Common myeloid progenitor, CD34-positive (primary cell): ENCODE data around the gene KREMEN1.

Experiments
- CTCF ChIA-PET: fragments of 350-600 bp; sonication (Branson Sonifier 250); formaldehyde crosslinking; loops from one replicate; lab custom pipeline; 2021; ENCODE audit warnings: antibody characterized with exemption; lab: Charles Lee
- POLR2A ChIA-PET: fragments of 350-600 bp; sonication (Branson Sonifier 250); formaldehyde crosslinking; loops from one replicate; lab custom pipeline; 2021; ENCODE audit warnings: antibody characterized with exemption; lab: Charles Lee
- DNase-seq, 3 donors: peaks; one replicate each; pipeline versions ENCODE4 v3.0.0 to v3.0.0-alpha.2; 2013
- H3K27ac ChIP-seq, 2 experiments: 1 replicate in 1 of 2; 2 replicates in 1 of 2; pipeline ENCODE4 v1.7.0; 2013; ENCODE audit warnings: inconsistent platforms in 2 of 2, low read length in 2 of 2, mild to moderate bottlenecking in 2 of 2, low read depth in 1 of 2, moderate library complexity in 1 of 2; ENCODE audit not compliant: severe bottlenecking in 2 of 2, insufficient read depth in 1 of 2, poor library complexity in 1 of 2
- H3K27me3 ChIP-seq, 5 experiments: replicated peaks in 2 of 5; 1 replicate in 3 of 5; 2 replicates in 2 of 5; pipeline versions ENCODE4 v1.6.1 to v1.7.0; 2013; ENCODE audit warnings: low read length in 4 of 5, mild to moderate bottlenecking in 2 of 5, moderate library complexity in 2 of 5, inconsistent platforms in 1 of 5; ENCODE audit not compliant: insufficient read depth in 5 of 5, control insufficient read depth in 4 of 5
- H3K36me3 ChIP-seq, 4 experiments: 1 replicate in 2 of 4; 2 replicates in 2 of 4; pipeline versions ENCODE4 v1.6.1 to v1.7.0; 2013; ENCODE audit warnings: low read length in 3 of 4, control low read depth in 1 of 4, mild to moderate bottlenecking in 1 of 4; ENCODE audit not compliant: control insufficient read depth in 4 of 4, insufficient read depth in 4 of 4
- H3K4me1 ChIP-seq, 4 experiments: 1 replicate in 3 of 4; 2 replicates in 1 of 4; pipeline versions ENCODE4 v1.6.1 to v1.7.1; 2013; ENCODE audit warnings: low read length in 3 of 4, mild to moderate bottlenecking in 3 of 4, control low read depth in 1 of 4, inconsistent platforms in 1 of 4, moderate library complexity in 1 of 4; ENCODE audit not compliant: control insufficient read depth in 4 of 4, insufficient read depth in 4 of 4; ENCODE audit errors: control extremely low read depth in 1 of 4
- H3K4me3 ChIP-seq, 7 experiments: 1 replicate in 4 of 7; 2 replicates in 3 of 7; pipeline versions ENCODE4 v1.5.1 to v1.7.0; 2013; ENCODE audit warnings: mild to moderate bottlenecking in 7 of 7, low read length in 6 of 7, moderate library complexity in 6 of 7, inconsistent platforms in 2 of 7, low read depth in 2 of 7, control low read depth in 1 of 7; ENCODE audit not compliant: insufficient read depth in 4 of 7, control insufficient read depth in 1 of 7; ENCODE audit errors: extremely low read depth in 1 of 7
- H3K9me3 ChIP-seq, 5 experiments: 1 replicate in 4 of 5; 2 replicates in 1 of 5; pipeline versions ENCODE4 v1.6.1 to v1.7.1; 2013; ENCODE audit warnings: low read length in 4 of 5, mild to moderate bottlenecking in 2 of 5, inconsistent platforms in 1 of 5, low read depth in 1 of 5, moderate library complexity in 1 of 5; ENCODE audit not compliant: control insufficient read depth in 4 of 5, insufficient read depth in 2 of 5; ENCODE audit errors: control extremely low read depth in 1 of 5
- WGBS: methylation state at CpG from one replicate; pipeline ENCODE4 v1.1.5; 2013; ENCODE audit not compliant: insufficient coverage; 5-methylcytosine and 5-hydroxymethylcytosine counted together

Gene KREMEN1

GRCh38 chr22:29214232-29214631 is 141.4 kb downstream of the KREMEN1 start:
- POLR2A ChIA-PET, result no interaction called here
- H3K36me3 ChIP-seq, result peaks cover 11 to 80% (median 52%) of the 10 kb centered on the region in 4 experiments
- H3K4me1 ChIP-seq, result peaks cover 0 to 37% (median 14%) of the 10 kb centered on the region in 4 experiments
- H3K9me3 ChIP-seq, result no peaks in the 10 kb centered on the region
- 93% methylated on average over 6 of the region's 6 CpGs for WGBS
- CTCF ChIA-PET, result interaction anchor here (1.5 to 7.0 kb wide), 2 partner anchors 10 to 31 kb away, joined by 7 to 52 read pairs; partner anchors contain the start of gene EMID1
- no peak overlapping the region for H3K4me3 ChIP-seq
- no peak overlapping the region for H3K27ac ChIP-seq
- DNase-seq, result no peak
- no peaks in the 10 kb centered on the region for H3K27me3 ChIP-seq

GRCh38 chr22:29215012-29215860 is 142.4 kb downstream of the KREMEN1 start:
- H3K36me3 ChIP-seq, result peaks cover 11 to 86% (median 52%) of the 10 kb centered on the region in 4 experiments
- no peaks in the 10 kb centered on the region for H3K27me3 ChIP-seq
- H3K4me3 ChIP-seq, result no peak overlapping the region
- no peaks in the 10 kb centered on the region for H3K9me3 ChIP-seq
- 95% methylated on average over 14 of the region's 14 CpGs for WGBS
- H3K27ac ChIP-seq, result no peak overlapping the region
- no peak for DNase-seq
- ChIA-PET CTCF (interaction anchor here (0.6 to 7.0 kb wide), 2 partner anchors 11 to 32 kb away, joined by 3 to 52 read pairs; partner anchors contain the start of gene EMID1), POLR2A (no interaction called here)
- peaks cover 0 to 28% (median 8%) of the 10 kb centered on the region in 4 experiments for H3K4me1 ChIP-seq

GRCh38 chr22:29216011-29216872 is 143.4 kb downstream of the KREMEN1 start:
- CTCF ChIA-PET, result interaction anchor here (0.9 to 7.0 kb wide), 4 partner anchors 12 to 62 kb away, joined by 3 to 52 read pairs (median 5); partner anchors contain the start of gene EMID1
- H3K27ac ChIP-seq, result no peak overlapping the region

GRCh38 chr22:29216873-29217666 is 144.2 kb downstream of the KREMEN1 start:
- Histone ChIP-seq H3K4me3 (no peak overlapping the region), H3K9me3 (no peaks in the 10 kb centered on the region), H3K27me3 (no peaks in the 10 kb centered on the region), H3K4me1 (peaks cover 0 to 16% (median 7%) of the 10 kb centered on the region in 4 experiments), H3K36me3 (peaks cover 6 to 77% (median 42%) of the 10 kb centered on the region in 4 experiments), H3K27ac (no peak overlapping the region)
- WGBS, result 73% methylated on average over 14 of the region's 14 CpGs
- POLR2A ChIA-PET, result interaction anchor here (0.6 to 1.4 kb wide), 2 partner anchors 11 to 419 kb away, joined by 3 to 5 read pairs; no protein-coding TSS in a partner anchor
- CTCF ChIA-PET, result interaction anchor here (0.8 to 7.0 kb wide), 6 partner anchors 13 to 63 kb away, joined by 3 to 52 read pairs (median 4); partner anchors contain the start of gene EMID1
- DNase-seq, result peak in 2 of 3 donors; percentile 89 to 90

More at GRCh38 chr22:29216011-29216872, 143.4 kb downstream of the KREMEN1 start:
- DNase-seq, result no peak
- POLR2A ChIA-PET, result interaction anchor here (1.4 kb wide), 1 partner anchor 10 kb away, joined by 3 read pairs; no protein-coding TSS in a partner anchor
- Histone ChIP-seq H3K27me3 (no peaks in the 10 kb centered on the region), H3K4me3 (no peak overlapping the region), H3K4me1 (peaks cover 0 to 19% (median 7%) of the 10 kb centered on the region in 4 experiments), H3K9me3 (no peaks in the 10 kb centered on the region), H3K36me3 (peaks cover 7 to 83% (median 47%) of the 10 kb centered on the region in 4 experiments)
- 91% methylated on average over 12 of the region's 14 CpGs for WGBS
